Memory B cell (primary cell): ENCODE measurements around the gene P3R3URF.

Experiments used
- ATAC-seq: fragments of 150-1000 bp; cut with Tn5 transposase; 2 replicates; pipeline ENCODE4 v1.10.0; 2021; ENCODE audit warnings: low read depth, mild to moderate bottlenecking, moderate library complexity
- DNase-seq, 2 donors: peaks; one replicate each; pipeline ENCODE4 v3.0.0; 2022; ENCODE audit warnings: low spot score in 2 of 2
- H3K27ac Mint-ChIP-seq: one replicate; pipeline ENCODE4 v1.8.0; 2022; ENCODE audit warnings: mild to moderate bottlenecking, moderate library complexity, mixed read lengths
- H3K27me3 Mint-ChIP-seq: one replicate; pipeline ENCODE4 v1.8.0; 2022; ENCODE audit warnings: mixed read lengths
- H3K36me3 Mint-ChIP-seq: one replicate; pipeline ENCODE4 v1.8.0; 2022; ENCODE audit warnings: mild to moderate bottlenecking, mixed read lengths
- H3K4me1 Mint-ChIP-seq: one replicate; pipeline ENCODE4 v1.8.0; 2022; ENCODE audit warnings: mixed read lengths
- H3K4me3 Mint-ChIP-seq: one replicate; pipeline ENCODE4 v1.8.0; 2022; ENCODE audit warnings: mild to moderate bottlenecking, moderate library complexity, mixed read lengths
- H3K9me3 Mint-ChIP-seq: one replicate; pipeline ENCODE4 v1.8.0; 2022; ENCODE audit warnings: mixed read lengths

Gene P3R3URF

GRCh38 chr1:46172321-46172720 lies 4.0 kb downstream of the P3R3URF start:
- DNase-seq (no peak), ATAC-seq (no peak)
- no peaks in the 10 kb centered on the region for H3K36me3 Mint-ChIP-seq
- H3K4me3 Mint-ChIP-seq, result no peak overlapping the region
- H3K4me1 Mint-ChIP-seq, result peaks cover 24% of the 10 kb centered on the region
- H3K9me3 Mint-ChIP-seq, result no peaks in the 10 kb centered on the region
- H3K27ac Mint-ChIP-seq, result no peak overlapping the region
- H3K27me3 Mint-ChIP-seq, result peaks cover 1% of the 10 kb centered on the region

GRCh38 chr1:46171871-46172270 lies 4.4 kb downstream of the P3R3URF start:
- H3K27ac Mint-ChIP-seq, result no peak overlapping the region
- H3K4me1 Mint-ChIP-seq, result peaks cover 28% of the 10 kb centered on the region
- H3K4me3 Mint-ChIP-seq, result no peak overlapping the region
- H3K9me3 Mint-ChIP-seq, result no peaks in the 10 kb centered on the region
- no peak for DNase-seq
- ATAC-seq, result no peak
- H3K36me3 Mint-ChIP-seq, result no peaks in the 10 kb centered on the region
- peaks cover 1% of the 10 kb centered on the region for H3K27me3 Mint-ChIP-seq

GRCh38 chr1:46171351-46171750 lies 4.9 kb downstream of the P3R3URF start:
- peaks cover 31% of the 10 kb centered on the region for H3K4me1 Mint-ChIP-seq

GRCh38 chr1:46169811-46170454 lies 6.4 kb downstream of the P3R3URF start:
- Mint-ChIP-seq H3K27me3 (peaks cover 3% of the 10 kb centered on the region), H3K9me3 (no peaks in the 10 kb centered on the region), H3K4me3 (no peak overlapping the region), H3K4me1 (peaks cover 35% of the 10 kb centered on the region), H3K27ac (no peak overlapping the region), H3K36me3 (no peaks in the 10 kb centered on the region)
- ATAC-seq, result no peak
- no peak for DNase-seq

More at GRCh38 chr1:46171351-46171750, 4.9 kb downstream of the P3R3URF start:
- DNase-seq, result no peak
- H3K9me3 Mint-ChIP-seq, result no peaks in the 10 kb centered on the region
- no peaks in the 10 kb centered on the region for H3K36me3 Mint-ChIP-seq
- no peak overlapping the region for H3K4me3 Mint-ChIP-seq
- no peak overlapping the region for H3K27ac Mint-ChIP-seq
- H3K27me3 Mint-ChIP-seq, result peaks cover 1% of the 10 kb centered on the region
- no peak for ATAC-seq

GRCh38 chr1:46168477-46168876 lies 7.8 kb downstream of the P3R3URF start:
- Mint-ChIP-seq H3K4me1 (peaks cover 35% of the 10 kb centered on the region), H3K27me3 (peaks cover 6% of the 10 kb centered on the region), H3K9me3 (no peaks in the 10 kb centered on the region), H3K4me3 (no peak overlapping the region), H3K27ac (no peak overlapping the region), H3K36me3 (no peaks in the 10 kb centered on the region)
- ATAC-seq, result no peak
- no peak for DNase-seq

- no peaks in the 10 kb centered on the region for H3K9me3 Mint-ChIP-seq
- peak in 1 of 2 donors; percentile 34 for DNase-seq
- no peaks in the 10 kb centered on the region for H3K36me3 Mint-ChIP-seq
- peak; percentile 79 for ATAC-seq
- peak overlapping the region; percentile 88 for H3K4me3 Mint-ChIP-seq
- H3K4me1 Mint-ChIP-seq, result peaks cover 27% of the 10 kb centered on the region
- H3K27me3 Mint-ChIP-seq, result peaks cover 4% of the 10 kb centered on the region
- peak overlapping the region; percentile 90 for H3K27ac Mint-ChIP-seq
Measured at GRCh38 chr1:46166521-46167462, 9.5 kb downstream of the P3R3URF start.

GRCh38 chr1:46160212-46160611 lies 16.1 kb downstream of the P3R3URF start:
- Mint-ChIP-seq H3K36me3 (no peaks in the 10 kb centered on the region), H3K27ac (no peak overlapping the region), H3K9me3 (no peaks in the 10 kb centered on the region), H3K27me3 (peaks cover 4% of the 10 kb centered on the region), H3K4me1 (no peaks in the 10 kb centered on the region), H3K4me3 (no peak overlapping the region)
- DNase-seq, result no peak
- no peak for ATAC-seq

GRCh38 chr1:46159516-46159915 lies 16.8 kb downstream of the P3R3URF start:
- no peaks in the 10 kb centered on the region for H3K4me1 Mint-ChIP-seq
- H3K4me3 Mint-ChIP-seq, result no peak overlapping the region
- ATAC-seq (no peak), DNase-seq (no peak)
- H3K27ac Mint-ChIP-seq, result no peak overlapping the region
- H3K36me3 Mint-ChIP-seq, result no peaks in the 10 kb centered on the region
- no peaks in the 10 kb centered on the region for H3K9me3 Mint-ChIP-seq
- H3K27me3 Mint-ChIP-seq, result peaks cover under 1% of the 10 kb centered on the region

- Mint-ChIP-seq H3K27ac (no peak overlapping the region), H3K4me3 (no peak overlapping the region), H3K27me3 (no peaks in the 10 kb centered on the region), H3K9me3 (no peaks in the 10 kb centered on the region), H3K36me3 (no peaks in the 10 kb centered on the region), H3K4me1 (no peaks in the 10 kb centered on the region)
- ATAC-seq (no peak), DNase-seq (no peak)
Measured at GRCh38 chr1:46158312-46159281, 17.7 kb downstream of the P3R3URF start.

- H3K36me3 Mint-ChIP-seq, result no peaks in the 10 kb centered on the region
- no peaks in the 10 kb centered on the region for H3K27me3 Mint-ChIP-seq
- ATAC-seq, result no peak
- no peaks in the 10 kb centered on the region for H3K4me1 Mint-ChIP-seq
- no peaks in the 10 kb centered on the region for H3K9me3 Mint-ChIP-seq
- no peak for DNase-seq
- H3K4me3 Mint-ChIP-seq, result no peak overlapping the region
- no peak overlapping the region for H3K27ac Mint-ChIP-seq
Measured at GRCh38 chr1:46157916-46158311, 18.4 kb downstream of the P3R3URF start.

GRCh38 chr1:46153732-46154131 lies 22.6 kb downstream of the P3R3URF start:
- ATAC-seq, result no peak
- Mint-ChIP-seq H3K27ac (no peak overlapping the region), H3K36me3 (no peaks in the 10 kb centered on the region), H3K27me3 (no peaks in the 10 kb centered on the region), H3K4me3 (no peak overlapping the region), H3K9me3 (no peaks in the 10 kb centered on the region), H3K4me1 (no peaks in the 10 kb centered on the region)
- no peak for DNase-seq

GRCh38 chr1:46153228-46153627 lies 23.1 kb downstream of the P3R3URF start:
- H3K4me3 Mint-ChIP-seq, result no peak overlapping the region
- DNase-seq (no peak), ATAC-seq (no peak)
- no peaks in the 10 kb centered on the region for H3K36me3 Mint-ChIP-seq
- H3K4me1 Mint-ChIP-seq, result no peaks in the 10 kb centered on the region
- H3K9me3 Mint-ChIP-seq, result no peaks in the 10 kb centered on the region
- H3K27ac Mint-ChIP-seq, result no peak overlapping the region
- no peaks in the 10 kb centered on the region for H3K27me3 Mint-ChIP-seq

- Mint-ChIP-seq H3K9me3 (no peaks in the 10 kb centered on the region), H3K4me3 (no peak overlapping the region), H3K27me3 (no peaks in the 10 kb centered on the region), H3K4me1 (no peaks in the 10 kb centered on the region), H3K36me3 (no peaks in the 10 kb centered on the region), H3K27ac (no peak overlapping the region)
- ATAC-seq, result no peak
- DNase-seq, result no peak
Measured at GRCh38 chr1:46152016-46152415, 24.3 kb downstream of the P3R3URF start.

GRCh38 chr1:46150085-46150484 lies 26.2 kb downstream of the P3R3URF start:
- no peak for DNase-seq

More at GRCh38 chr1:46150085-46150484, 26.2 kb downstream of the P3R3URF start:
- Mint-ChIP-seq H3K4me1 (no peaks in the 10 kb centered on the region), H3K4me3 (no peak overlapping the region), H3K27me3 (peaks cover 2% of the 10 kb centered on the region), H3K27ac (no peak overlapping the region), H3K9me3 (no peaks in the 10 kb centered on the region), H3K36me3 (no peaks in the 10 kb centered on the region)
- no peak for ATAC-seq
